Cardiac muscle cell (in vitro differentiated cells and primary cell): ENCODE measurements around the gene C9orf85. TPM values are rescaled to one million over a fixed set of nuclear protein-coding genes. Genes with fewer than 3 reads are reported as not detected.

Source experiments
- DNase-seq, 2 donors: peaks; one replicate each; pipeline versions ENCODE4 v3.0.0 to v3.0.0-alpha.2; 2010 to 2017; ENCODE audit warnings: low read depth in 1 of 2, low spot score in 1 of 2
- H3K27ac ChIP-seq: fragments of 200-600 bp; sonication (generic); 2 replicates; pipeline ENCODE4 v1.5.1; 2016
- H3K27me3 ChIP-seq: fragments of 200-600 bp; sonication (generic); 2 replicates; pipeline ENCODE4 v1.6.0; 2016; ENCODE audit warnings: control low read depth
- H3K36me3 ChIP-seq: fragments of 200-600 bp; sonication (generic); 2 replicates; pipeline ENCODE4 v1.5.1; 2016; ENCODE audit warnings: control low read depth
- H3K4me1 ChIP-seq: fragments of 200-600 bp; sonication (generic); 2 replicates; pipeline ENCODE4 v1.8.1; 2017; ENCODE audit warnings: low read depth, mild to moderate bottlenecking, mixed run types
- H3K4me3 ChIP-seq: fragments of 200-600 bp; sonication (generic); 2 replicates; pipeline ENCODE4 v1.5.1; 2016; ENCODE audit warnings: mild to moderate bottlenecking
- H3K9me3 ChIP-seq: fragments of 200-600 bp; sonication (generic); 2 replicates; pipeline ENCODE4 v1.5.1; 2017; ENCODE audit warnings: low read depth, mild to moderate bottlenecking, control low read depth
- polyA plus RNA-seq: library from polyadenylated mRNA; unstranded; fragments of >200 nt; fragmentation: Nextera tagmentation; extraction: Ambion mirVana; gene quantifications from 2 replicates; pipeline ENCODE4 v1.2.1, GENCODE V29; 2016
- total RNA-seq: library from RNA; depleted of rRNA; stranded (reverse); fragments of >200 nt; gene quantifications from 2 replicates; pipeline ENCODE4 v1.2.3, GENCODE V29; 2016
- TF ChIP-seq, protein P1 (sequence below): IDR thresholded peaks from 2 replicates; pipeline ENCODE4 v1.5.1; 2012; ENCODE audit warnings: low read depth, mild to moderate bottlenecking, low read length

C9orf85 gene
- total and polyA plus RNA-seq, 2 experiments from 2014 or later: 16.7 to 16.8 TPM

DNA sequence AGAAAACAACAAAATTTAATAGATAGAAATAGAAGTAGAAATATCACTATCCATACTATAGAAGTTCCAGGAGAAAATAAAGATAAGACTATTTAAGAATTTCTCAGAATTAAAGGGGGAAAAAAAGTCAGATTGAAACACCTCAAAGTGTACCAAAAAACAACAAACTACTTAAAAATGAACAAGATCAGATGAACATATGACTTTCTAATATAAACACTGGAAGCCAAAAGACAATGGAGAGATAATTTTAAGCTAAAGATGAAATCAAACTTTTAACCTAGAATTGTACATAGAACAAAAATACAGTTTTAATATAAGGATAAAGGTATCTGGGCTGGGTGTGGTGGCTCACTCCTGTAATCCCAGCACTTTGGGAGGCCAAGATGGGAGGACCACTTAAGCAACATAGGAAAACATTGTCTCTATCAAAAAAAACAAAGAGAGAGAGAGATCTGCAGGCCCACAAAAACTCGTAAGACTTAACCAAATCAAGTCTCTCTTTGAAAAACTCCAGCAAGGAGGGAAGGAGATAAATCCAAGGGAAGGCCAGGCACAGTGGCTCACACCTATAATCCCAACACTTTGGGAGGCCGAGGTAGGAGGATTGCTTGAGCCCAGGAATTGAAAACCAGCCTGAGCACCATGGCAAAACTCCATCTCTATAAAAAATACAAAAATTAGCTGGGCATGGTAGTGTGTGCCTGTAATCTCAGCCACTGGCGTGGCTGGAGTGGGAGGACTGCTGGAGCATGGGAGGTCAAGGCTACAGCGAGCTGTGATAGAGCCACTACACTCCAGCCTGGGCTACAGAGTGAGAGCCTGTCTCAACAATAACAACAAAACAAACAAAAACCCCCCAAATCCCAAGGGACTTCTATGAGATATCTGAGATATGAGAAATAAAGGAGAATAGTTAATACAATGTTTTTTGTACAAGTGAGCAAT, 32.8 kb upstream of the C9orf85 start:
- Histone ChIP-seq H3K36me3 (peaks cover 7% of the 10 kb centered on the region), H3K9me3 (no peaks in the 10 kb centered on the region)

DNA sequence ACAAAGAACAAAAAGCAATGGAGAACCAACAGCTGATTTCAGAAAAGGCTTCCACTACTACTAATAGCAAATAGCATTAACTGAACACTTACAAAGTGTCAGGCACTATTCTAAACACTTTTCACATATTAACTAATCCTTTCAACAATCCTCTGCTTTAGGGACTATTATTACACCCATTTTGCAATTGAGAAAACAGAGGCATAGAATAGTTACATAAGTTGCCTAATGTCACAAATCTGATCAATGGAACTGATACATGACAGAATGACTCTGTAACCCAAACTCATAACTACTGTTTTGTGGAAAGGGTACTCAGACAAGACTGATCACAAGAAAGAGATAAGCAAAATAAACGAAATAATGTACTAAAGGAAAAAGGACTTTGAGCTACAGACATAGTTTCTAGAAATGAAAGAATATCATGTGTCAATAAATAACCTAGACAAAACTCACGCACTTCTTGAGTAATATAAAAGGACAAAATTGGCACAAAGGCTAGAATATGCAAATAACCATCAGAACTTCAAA, 31.7 kb upstream of the C9orf85 start:
- Histone ChIP-seq H3K4me1 (no peaks in the 10 kb centered on the region), H3K9me3 (no peaks in the 10 kb centered on the region), H3K27me3 (no peaks in the 10 kb centered on the region), H3K27ac (no peak overlapping the region), H3K4me3 (no peak overlapping the region), H3K36me3 (peaks cover 2% of the 10 kb centered on the region)
- DNase-seq: no peak
- TF ChIP-seq, protein P1, sequence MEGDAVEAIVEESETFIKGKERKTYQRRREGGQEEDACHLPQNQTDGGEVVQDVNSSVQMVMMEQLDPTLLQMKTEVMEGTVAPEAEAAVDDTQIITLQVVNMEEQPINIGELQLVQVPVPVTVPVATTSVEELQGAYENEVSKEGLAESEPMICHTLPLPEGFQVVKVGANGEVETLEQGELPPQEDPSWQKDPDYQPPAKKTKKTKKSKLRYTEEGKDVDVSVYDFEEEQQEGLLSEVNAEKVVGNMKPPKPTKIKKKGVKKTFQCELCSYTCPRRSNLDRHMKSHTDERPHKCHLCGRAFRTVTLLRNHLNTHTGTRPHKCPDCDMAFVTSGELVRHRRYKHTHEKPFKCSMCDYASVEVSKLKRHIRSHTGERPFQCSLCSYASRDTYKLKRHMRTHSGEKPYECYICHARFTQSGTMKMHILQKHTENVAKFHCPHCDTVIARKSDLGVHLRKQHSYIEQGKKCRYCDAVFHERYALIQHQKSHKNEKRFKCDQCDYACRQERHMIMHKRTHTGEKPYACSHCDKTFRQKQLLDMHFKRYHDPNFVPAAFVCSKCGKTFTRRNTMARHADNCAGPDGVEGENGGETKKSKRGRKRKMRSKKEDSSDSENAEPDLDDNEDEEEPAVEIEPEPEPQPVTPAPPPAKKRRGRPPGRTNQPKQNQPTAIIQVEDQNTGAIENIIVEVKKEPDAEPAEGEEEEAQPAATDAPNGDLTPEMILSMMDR: no peak

More for the DNA sequence above, 32.8 kb upstream of the C9orf85 start:
- Histone ChIP-seq H3K27me3 (no peaks in the 10 kb centered on the region), H3K4me3 (no peak overlapping the region), H3K4me1 (no peaks in the 10 kb centered on the region), H3K27ac (no peak overlapping the region)
- TF ChIP-seq, protein P1: no peak
- no peak for DNase-seq

DNA sequence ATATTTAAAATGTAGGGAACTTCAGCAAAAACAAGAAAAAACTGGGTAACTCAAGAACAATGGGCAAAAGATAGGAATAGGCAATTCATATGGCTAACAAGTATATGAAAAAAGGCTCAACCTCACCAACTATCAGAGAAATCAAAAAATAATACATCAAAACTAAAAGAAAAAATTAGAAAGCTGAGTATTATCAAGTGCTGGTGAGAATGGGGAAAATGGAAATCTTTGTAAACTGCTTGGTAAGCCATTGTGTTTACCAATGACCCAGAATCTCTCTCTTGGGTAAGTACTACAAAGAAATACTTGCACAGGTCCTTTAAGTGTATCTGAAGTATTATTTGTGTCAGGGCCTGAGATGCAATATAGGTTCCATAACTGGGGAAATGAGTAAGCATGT, 27.4 kb upstream of the C9orf85 start:
- Histone ChIP-seq H3K27me3 (no peaks in the 10 kb centered on the region), H3K4me1 (no peaks in the 10 kb centered on the region), H3K9me3 (no peaks in the 10 kb centered on the region), H3K4me3 (no peak overlapping the region), H3K36me3 (no peaks in the 10 kb centered on the region), H3K27ac (no peak overlapping the region)
- no peak for DNase-seq
- TF ChIP-seq, protein P1: no peak

DNA sequence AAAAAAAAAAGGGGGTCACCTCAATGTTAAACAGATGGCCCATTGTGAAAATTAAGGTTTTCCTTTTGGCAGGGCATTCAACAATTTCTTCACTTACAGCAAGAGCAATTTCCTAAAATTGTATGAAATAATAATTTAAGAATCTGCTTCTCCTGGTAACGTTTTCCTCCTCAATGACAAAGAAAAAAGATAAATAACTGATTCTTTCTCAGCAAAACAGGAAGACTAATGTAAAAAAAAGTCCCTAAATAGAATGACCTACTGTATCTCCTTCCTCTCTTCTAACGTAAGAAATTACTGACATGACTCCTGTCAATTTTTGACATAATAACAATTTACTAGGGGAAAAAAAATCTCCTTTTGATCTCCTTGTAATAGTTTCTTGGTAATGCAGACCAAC, 26.0 kb upstream of the C9orf85 start:
- DNase-seq: no peak
- Histone ChIP-seq H3K4me1 (peaks cover 7% of the 10 kb centered on the region), H3K9me3 (no peaks in the 10 kb centered on the region), H3K4me3 (no peak overlapping the region), H3K27ac (no peak overlapping the region), H3K36me3 (no peaks in the 10 kb centered on the region), H3K27me3 (no peaks in the 10 kb centered on the region)
- TF ChIP-seq, protein P1: no peak

DNA sequence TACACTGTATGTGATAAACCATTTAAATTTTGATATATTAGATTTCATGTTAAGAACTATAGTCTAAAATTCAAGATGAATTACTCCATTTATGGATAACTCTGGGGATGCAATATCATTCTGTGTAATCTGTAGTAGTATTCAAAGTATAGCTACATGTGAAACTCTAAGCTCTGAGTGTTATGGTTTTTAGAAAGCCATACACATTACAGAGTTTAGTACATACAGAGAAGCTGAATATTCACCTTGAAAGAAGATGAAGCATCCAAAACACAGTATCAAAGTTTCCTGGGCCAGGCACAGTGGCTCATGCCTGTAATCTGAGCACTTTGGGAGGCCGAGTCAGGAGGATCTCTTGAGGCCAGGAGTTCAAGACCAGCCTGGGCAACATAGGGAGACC, 25.4 kb upstream of the C9orf85 start:
- H3K4me1 ChIP-seq: peaks cover 7% of the 10 kb centered on the region
- no peaks in the 10 kb centered on the region for H3K9me3 ChIP-seq
- H3K27ac ChIP-seq: no peak overlapping the region
- H3K27me3 ChIP-seq: no peaks in the 10 kb centered on the region
- H3K36me3 ChIP-seq: no peaks in the 10 kb centered on the region
- DNase-seq: no peak
- no peak overlapping the region for H3K4me3 ChIP-seq
- TF ChIP-seq, protein P1: no peak
